ENCODE data around the gene CRAMP1.

- TF ChIP-seq CTCF (IDR thresholded peaks at IDR 0.05) (no peak), POLR2A (IDR thresholded peaks at IDR 0.05) (no peak)
Observed at GRCh38 chr16:1631230-1631629, 19.1 kb downstream of the CRAMP1 start.
